ENCODE measurements around the gene EIF4G3. TPM values are rescaled to one million over a fixed set of nuclear protein-coding genes. Genes with fewer than 3 reads are reported as not detected.

Gene EIF4G3
- total RNA-seq, 4 donors from 2014 or later, result 18.8 to 75.0 (median 34.9) TPM

DNA sequence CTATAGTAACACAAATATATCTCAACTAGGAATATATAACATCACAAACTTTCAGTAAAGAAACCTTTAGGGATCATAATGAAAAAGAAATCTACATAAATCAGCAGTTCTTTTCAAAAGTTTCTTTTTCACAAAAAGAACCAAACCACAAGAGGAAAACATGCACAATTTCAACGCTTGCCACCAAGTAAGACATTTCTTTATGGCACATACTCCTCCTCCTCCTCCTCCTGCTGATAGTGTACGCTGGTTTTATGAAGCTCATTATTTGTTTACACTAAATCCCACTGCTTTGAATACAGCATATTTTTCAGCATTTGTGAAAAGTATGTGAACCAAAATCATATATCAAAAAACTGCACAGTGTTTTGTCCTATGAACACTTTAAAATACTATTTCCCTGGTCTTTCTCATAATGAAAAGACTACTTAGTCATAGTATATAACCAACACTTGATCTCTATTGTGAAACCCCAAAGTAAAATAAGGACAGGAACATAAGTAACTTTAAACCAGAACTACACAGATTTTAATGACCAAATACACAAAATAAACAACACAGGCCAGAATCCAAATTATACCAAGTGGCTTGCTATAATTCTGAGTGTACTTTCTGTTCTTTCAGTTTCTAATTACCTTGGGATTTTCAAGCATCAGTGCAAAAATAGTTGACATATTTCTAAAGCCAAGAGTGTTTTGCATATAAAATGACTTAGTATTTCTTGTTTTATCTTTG, 184.2 kb downstream of the EIF4G3 start:
- no peaks in the 10 kb centered on the region for H3K4me1 ChIP-seq
- TF ChIP-seq, protein P1, sequence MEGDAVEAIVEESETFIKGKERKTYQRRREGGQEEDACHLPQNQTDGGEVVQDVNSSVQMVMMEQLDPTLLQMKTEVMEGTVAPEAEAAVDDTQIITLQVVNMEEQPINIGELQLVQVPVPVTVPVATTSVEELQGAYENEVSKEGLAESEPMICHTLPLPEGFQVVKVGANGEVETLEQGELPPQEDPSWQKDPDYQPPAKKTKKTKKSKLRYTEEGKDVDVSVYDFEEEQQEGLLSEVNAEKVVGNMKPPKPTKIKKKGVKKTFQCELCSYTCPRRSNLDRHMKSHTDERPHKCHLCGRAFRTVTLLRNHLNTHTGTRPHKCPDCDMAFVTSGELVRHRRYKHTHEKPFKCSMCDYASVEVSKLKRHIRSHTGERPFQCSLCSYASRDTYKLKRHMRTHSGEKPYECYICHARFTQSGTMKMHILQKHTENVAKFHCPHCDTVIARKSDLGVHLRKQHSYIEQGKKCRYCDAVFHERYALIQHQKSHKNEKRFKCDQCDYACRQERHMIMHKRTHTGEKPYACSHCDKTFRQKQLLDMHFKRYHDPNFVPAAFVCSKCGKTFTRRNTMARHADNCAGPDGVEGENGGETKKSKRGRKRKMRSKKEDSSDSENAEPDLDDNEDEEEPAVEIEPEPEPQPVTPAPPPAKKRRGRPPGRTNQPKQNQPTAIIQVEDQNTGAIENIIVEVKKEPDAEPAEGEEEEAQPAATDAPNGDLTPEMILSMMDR (IDR thresholded peaks at IDR 0.05), result no peak
- TF ChIP-seq POLR2A (IDR thresholded peaks at IDR 0.05), result no peak
- H3K27me3 ChIP-seq, result no peaks in the 10 kb centered on the region
- no peaks in the 10 kb centered on the region for H3K9me3 ChIP-seq
- no peak for DNase-seq
- H3K4me3 ChIP-seq, result no peak overlapping the region
- intact Hi-C loops (cut with DNase I; ENCODE audit: low total_unique reads), result no loop called here
- H3K36me3 ChIP-seq, result no peaks in the 10 kb centered on the region
- peak overlapping the region in 1 of 2 donors; percentile 20 for H3K27ac ChIP-seq

DNA sequence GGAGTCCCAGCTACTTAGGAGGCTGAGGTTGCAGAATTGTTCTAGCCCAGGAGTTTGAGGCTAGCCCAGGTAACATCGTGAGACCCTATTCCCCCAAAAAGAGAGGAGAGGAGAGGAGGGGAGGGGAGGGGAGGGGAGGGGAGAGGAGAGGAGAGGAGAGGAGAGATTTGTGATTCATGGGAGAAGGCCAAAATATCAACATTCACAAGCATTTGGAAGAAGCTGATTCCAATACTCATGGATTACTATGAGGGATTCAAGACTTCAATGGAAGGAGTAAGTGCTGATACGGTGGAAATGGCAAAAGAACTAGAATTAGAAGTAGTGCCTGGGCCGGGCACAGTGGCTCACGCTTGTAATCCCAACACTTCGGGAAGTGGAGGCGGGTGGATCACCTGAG, 187.8 kb downstream of the EIF4G3 start:
- Histone ChIP-seq H3K4me3 (no peak overlapping the region), H3K36me3 (no peaks in the 10 kb centered on the region), H3K9me3 (no peaks in the 10 kb centered on the region), H3K4me1 (no peaks in the 10 kb centered on the region), H3K27me3 (no peaks in the 10 kb centered on the region), H3K27ac (no peak overlapping the region)
- TF ChIP-seq, protein P1 (IDR thresholded peaks at IDR 0.05), result no peak
- no peak for TF ChIP-seq POLR2A (IDR thresholded peaks at IDR 0.05)
- DNase-seq, result no peak
- intact Hi-C loops (cut with DNase I; ENCODE audit: low total_unique reads), result no loop called here

DNA sequence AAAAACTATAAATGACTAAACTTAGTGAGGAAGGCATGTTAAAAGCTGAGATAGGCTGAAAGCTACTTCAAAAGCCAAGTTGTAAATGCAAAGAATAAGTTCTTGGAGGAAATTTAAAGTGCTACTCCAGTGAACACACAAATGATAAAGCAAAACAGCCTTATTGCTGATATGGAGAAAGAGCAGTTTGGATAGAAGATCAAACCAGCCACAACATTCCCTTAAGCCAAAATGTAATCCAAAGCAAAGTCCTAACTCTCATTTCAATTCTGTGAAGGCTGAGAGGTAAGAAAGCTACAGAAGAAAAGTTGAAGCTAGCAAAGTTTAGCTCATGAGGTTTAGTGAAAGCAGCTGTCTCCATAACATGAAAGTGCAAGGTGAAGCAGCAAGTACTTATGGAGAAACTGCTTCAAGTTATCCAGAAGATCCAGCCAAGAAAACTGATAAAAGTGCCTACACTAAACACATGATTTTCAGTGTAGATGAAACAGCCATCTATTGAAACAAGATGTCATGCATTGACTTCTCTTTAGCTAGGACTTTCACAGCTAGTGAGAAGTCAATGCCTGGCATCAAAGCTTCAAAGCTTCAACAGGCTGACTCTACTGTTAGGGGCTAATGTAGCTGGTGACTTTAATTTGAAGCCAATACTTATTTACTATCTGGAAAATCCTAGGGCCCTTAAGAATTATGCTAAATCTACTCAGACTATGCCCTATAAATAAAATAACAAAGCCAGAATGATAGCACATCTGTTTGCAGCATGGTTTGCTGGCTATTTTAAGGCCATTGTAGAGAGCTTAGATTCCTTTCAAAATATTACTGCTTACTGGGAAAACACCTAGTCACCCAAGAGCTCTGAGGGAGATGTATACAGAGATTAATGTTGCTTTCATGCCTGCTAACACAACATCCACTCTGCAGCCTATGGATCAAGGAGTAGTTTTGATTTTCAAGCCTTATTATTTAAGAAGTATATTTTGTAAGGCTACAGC, 188.6 kb downstream of the EIF4G3 start:
- no peak for TF ChIP-seq POLR2A (IDR thresholded peaks at IDR 0.05)
- TF ChIP-seq, protein P1 (IDR thresholded peaks at IDR 0.05), result no peak
- intact Hi-C loops (cut with DNase I; ENCODE audit: low total_unique reads), result no loop called here
- no peak for DNase-seq

DNA sequence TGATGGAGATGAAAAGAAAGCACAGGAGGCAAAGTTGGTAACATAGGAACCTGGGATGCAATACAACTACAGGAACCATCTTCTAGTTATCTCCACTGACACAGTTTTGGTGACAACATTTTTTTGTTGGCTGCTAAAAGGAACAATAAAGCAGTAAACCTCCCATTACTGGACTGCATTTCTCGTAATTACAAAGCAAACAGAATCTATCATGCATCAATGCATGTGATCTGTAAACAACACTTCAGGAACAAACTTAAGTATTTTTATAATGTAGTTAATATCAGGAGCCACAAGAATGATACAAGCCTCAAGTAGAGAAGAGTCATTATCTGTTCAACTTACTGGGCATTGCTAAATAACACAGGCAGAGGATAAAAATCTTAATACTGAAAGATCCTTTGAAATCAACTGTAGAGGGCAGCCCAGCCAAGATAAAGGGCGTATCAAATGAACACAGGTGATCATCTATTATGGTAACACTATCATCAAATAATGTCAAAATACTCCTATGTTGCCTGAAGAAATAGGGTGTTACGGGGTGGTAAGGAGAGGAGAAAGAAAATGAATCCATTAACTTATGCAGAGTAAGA, 193.3 kb downstream of the EIF4G3 start:
- Histone ChIP-seq H3K27ac (no peak overlapping the region), H3K36me3 (no peaks in the 10 kb centered on the region), H3K27me3 (no peaks in the 10 kb centered on the region), H3K9me3 (no peaks in the 10 kb centered on the region), H3K4me3 (no peak overlapping the region), H3K4me1 (no peaks in the 10 kb centered on the region)
- DNase-seq, result no peak
- TF ChIP-seq POLR2A (IDR thresholded peaks at IDR 0.05), result no peak
- TF ChIP-seq, protein P1 (IDR thresholded peaks at IDR 0.05), result no peak
- intact Hi-C loops (cut with DNase I; ENCODE audit: low total_unique reads), result no loop called here

More for the DNA sequence above, 188.6 kb downstream of the EIF4G3 start:
- no peak overlapping the region for H3K4me3 ChIP-seq
- H3K4me1 ChIP-seq, result no peaks in the 10 kb centered on the region
- H3K36me3 ChIP-seq, result no peaks in the 10 kb centered on the region
- no peaks in the 10 kb centered on the region for H3K27me3 ChIP-seq
- no peaks in the 10 kb centered on the region for H3K9me3 ChIP-seq
- H3K27ac ChIP-seq, result no peak overlapping the region
